ENCODE data around the gene FHIT.

The FHIT gene

DNA sequence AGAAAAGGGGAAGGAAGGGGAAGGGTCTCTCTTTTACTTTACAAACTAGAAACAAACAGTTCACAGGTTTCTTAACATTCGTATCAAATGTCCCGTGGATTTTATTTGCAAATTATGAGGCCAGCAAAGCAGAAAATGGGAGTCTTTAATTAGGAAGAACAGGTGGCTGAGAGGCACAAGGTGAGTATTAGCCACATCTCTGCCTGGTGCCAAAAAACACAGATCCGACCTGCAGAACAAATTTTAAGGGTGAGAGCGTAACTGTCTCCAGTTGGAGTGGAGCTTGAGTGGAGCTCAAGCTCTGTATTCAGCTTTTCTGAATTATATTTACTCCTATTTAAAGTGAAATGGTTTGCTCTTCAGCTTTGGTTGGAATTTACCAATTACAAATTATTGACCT is 1004.9 kb downstream of the FHIT start:
- DNase-seq, result no peak

DNA sequence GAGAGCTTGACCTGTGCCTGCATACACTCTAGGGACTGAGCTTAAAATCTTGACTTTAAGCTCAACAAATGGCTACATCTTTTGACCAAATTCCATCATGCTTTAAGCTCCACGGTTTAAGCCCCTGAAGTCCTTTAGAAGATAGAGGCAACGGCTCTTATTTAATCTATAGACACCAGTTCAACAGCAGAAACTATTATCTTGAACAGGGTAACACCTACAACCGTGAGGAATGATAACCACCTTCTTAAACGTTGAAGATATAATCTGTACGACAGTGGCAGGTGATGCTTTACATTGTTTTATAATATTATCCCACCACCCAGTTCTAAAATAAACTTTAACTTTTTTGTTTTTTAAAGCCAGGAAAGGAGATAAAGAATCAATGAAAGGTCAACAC is 1007.8 kb downstream of the FHIT start:
- DNase-seq, result no peak

DNA sequence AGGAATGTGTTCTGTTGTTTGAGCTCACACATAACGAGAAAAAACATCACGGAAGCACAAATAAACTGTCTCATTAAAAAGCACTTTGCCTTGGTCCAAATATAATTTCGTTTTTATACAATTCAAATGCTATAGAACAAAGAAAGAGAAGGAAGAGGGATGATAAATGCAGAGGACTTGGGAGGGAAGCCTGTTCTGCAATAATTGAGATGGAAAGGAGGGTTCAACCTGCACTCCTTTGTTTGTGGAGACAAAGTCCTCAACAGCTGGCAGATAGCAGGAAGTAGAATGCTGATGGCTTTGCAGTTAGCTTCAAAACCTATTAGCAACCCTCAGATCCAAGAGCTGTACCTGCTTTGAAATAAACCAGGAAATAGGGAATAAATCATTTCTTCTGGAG is 1010.8 kb downstream of the FHIT start:
- DNase-seq, result no peak

DNA sequence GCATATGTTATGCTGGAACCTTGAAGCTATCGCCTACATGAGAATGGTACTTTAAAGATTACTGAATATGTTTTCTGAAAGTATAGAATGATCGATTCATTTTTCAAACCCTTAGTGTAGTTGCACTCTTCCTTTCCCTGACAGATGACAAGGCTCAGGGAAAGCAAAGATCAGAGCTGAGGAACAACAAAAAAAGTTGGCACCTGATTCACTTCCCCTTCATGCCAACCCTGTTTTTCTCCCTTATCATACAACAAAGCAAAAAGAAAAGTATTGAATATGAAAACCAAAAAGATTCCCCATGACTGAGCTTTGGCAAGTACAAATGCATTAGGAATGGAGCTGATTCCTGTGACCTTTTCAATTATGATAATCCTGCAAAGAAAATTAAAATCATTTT is 1012.7 kb downstream of the FHIT start:
- DNase-seq, result no peak

DNA sequence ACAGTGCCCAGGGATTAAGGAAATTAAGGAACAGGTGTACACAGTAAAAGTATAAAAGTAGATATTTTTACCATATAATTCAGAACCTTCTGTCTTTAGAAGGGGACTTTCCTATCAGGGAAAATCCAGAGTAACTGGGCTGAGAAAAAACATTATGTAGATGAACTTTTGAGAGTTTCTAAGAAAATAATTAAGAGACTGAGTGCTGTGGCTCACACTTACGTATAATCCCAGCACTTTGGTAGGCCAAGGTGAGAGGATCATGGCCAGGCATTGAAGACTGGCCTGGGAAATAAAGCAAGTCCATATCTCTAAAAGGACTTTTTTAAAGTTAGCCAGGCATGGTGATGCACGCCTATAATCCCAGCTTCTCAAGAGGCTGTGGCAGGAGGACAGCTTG is 1021.8 kb downstream of the FHIT start:
- no peak for DNase-seq

DNA sequence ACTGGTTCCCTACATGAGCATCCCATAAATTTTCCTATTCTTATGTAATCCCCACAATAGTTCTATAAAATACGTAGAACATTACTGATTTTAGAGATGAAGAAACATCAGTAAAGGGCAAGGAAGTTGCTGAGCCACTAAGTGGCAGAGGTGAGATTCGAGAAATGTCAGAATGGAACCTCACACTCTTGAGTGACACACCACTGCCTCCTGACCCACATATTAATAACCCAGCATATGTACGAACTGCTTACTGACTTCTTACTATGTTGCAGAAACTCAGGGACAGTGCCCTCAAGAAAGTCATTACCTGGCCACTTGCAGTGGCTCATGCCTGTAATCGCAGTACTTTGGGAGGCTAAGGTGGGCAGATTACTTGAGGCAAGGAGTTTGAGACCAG is 1022.4 kb downstream of the FHIT start:
- DNase-seq, result no peak

DNA sequence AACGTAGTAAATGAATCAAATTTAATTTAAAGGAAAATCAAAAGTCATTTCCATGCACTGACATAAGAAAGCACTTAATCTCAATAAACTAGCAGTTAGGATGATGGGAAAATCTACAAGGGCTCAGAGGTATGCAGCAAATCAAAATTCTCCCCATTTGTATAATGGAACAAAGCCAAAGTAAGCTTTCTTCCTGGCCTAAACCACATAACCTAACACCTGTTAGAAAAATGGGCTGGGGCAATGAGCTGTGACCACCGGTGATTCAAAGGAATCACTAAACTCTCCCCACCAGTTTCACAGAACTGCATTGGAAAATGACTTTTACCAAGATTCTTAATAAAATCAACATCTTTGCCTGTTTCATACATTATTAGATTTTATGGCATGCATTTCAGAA is 1024.3 kb downstream of the FHIT start:
- no peak for DNase-seq

DNA sequence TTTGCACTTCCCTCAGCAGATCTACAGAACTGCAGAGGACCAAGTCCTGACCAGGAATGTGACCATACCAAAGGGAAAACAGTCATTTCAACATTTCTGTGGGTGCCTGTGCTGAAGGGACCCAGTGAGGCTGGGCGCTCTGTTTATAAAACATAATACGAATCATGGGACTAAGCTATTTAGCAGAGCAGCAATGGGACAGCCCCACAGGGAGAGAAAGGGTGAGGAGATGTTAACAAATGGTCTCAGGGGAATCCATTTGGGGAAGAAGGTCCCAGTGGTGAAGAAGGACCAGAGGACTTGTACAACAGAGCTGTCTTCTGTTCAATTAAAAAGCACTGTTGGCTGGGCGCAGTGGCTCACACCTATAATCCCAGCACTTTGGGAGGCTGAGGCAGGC is 1025.4 kb downstream of the FHIT start:
- no peak for DNase-seq

DNA sequence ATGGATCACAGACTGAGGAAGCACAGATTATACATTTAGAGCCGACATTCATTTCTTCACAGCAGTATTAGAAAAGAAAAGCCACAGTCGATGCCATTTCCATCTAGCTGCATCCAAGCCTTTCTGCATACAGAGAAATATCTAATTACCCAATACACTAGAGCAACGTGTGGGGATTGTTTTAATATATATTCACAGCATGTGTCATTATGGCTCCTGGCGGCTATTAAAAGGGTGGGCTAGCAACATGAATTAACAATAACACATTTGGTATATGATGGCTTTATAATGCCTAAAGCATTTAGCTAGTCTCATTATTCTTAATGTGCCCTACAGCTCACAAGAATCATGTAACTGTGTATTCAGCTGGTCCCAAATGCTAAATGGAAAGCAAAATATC is 1030.5 kb downstream of the FHIT start:
- no peak for DNase-seq

DNA sequence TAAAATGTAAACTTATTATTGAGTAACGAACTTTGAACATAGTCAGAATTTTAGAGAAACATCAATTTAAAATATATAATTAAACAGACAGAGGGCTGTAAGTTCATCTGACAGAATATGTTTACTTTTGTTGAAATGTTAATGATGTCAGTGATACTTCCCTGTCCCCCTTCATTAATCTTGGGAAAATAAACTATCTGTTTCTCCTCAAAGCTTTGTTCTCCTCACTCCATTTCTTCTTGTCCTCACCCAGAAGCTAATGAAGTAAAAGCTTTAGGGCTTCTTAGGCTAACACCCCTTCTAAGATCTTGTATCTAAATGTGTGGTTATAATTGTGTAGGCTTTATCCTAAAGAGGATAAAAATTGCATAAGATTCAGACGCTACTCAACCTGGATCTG is 1031.8 kb downstream of the FHIT start:
- DNase-seq, result no peak

DNA sequence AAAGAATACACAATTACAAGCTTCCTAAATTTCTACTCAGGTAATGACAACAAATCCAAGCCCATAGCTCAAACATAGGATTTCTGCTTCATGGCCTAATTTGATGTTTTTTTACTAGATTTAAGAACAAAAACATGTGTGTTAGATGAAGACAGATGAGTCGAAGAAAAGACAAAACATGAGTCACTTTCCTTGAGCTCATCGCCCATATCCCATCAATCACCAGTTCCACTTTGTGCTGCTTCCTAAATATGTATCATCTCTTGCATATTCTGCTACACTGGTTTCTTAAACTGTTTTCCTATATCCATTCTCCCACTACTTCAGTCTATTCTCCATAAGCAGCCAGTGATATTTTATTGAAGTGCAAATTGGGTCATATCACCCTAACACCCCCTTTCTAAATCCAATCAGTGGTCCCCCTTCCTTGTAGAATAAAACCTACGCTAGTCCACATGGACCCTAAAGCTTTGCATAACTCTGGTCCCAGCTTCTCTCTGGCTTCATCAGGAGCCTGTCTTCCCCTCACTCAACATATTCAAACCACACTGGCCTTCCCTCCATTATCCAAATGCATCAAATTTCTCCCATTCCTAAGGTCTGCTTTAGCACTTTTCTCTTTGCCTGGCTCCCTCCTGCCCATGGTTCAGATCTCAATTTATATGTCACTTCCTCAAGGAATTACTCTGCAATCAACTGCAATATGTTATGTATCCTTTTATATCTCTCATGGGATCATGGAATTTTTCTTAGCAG is 1033.9 kb downstream of the FHIT start:
- no peak for DNase-seq

GRCh38 chr3:60216462-60217075 is 1034.7 kb downstream of the FHIT start:
- no peak for DNase-seq

DNA sequence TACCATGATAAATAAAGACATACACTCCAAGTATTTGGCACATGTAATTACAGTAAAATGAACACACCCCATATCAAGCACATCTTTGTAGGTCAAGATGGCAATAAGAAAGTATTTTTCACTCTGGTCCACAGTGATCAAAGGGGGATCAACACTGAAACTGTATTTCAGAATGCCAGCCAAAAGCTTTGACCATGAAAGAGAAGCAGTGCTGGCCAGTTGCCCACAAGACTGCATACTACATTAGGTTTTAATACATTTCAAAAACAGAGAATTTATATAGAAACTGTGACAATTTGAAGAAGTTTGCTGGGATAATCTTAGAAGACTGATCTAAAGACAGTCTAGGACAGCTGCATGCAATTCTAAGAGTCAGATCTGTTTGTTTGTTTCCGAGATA is 1035.3 kb downstream of the FHIT start:
- DNase-seq, result no peak

DNA sequence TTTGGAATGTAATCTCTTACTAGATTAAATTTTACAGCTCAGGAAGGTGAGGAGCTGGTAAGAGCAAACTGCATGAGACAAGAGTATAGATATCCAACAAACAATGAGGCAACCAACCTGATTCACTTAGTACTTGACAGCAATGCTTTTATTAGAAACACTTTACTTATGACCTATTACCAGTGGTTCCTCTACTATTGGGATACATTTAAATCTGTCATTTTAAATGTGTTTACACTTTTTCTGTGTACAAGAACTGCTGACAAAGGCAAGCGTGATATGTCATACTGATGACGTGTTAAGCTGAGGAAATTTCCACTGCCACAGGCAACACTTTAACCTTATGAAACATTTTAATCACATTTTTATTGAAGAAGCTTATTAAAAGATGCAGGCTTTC is 1043.3 kb downstream of the FHIT start:
- no peak for DNase-seq

- DNase-seq, result no peak
Measured at GRCh38 chr3:60206206-60206605, 1045.0 kb downstream of the FHIT start.

DNA sequence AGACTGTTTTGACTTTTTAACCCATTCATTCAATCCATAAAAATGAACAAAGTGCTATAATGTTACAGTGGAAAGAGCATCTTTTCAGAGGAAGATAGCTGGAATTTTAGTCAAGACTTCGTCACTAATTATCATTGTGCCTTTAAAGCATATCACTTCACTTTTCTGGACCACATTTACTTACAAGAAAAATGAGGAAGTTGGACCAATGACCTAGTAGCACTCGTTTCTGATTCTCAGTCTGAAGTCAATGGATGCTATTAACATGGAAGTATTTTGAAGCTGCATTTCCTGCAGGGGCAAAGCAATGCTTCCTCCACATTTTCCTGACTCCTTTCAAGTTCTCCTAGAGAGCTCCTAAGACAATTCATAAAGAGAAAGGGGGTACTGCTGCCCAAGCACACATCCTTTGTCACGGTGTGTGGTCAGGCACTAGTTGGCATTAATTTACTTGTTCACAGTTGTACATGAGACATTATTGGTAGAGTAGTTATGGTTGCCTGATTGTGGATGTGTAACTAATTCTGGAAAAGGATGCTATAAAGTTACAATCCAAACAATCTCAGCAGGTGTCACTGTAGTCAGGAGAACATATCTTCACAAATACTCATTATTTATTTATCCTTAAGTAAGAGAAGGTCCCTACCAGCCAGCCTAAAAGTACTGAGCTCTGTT is 1049.1 kb downstream of the FHIT start:
- no peak for DNase-seq

GRCh38 chr3:60199306-60199705 is 1051.9 kb downstream of the FHIT start:
- no peak for DNase-seq

GRCh38 chr3:60198179-60198720 is 1053.0 kb downstream of the FHIT start:
- DNase-seq, result no peak

DNA sequence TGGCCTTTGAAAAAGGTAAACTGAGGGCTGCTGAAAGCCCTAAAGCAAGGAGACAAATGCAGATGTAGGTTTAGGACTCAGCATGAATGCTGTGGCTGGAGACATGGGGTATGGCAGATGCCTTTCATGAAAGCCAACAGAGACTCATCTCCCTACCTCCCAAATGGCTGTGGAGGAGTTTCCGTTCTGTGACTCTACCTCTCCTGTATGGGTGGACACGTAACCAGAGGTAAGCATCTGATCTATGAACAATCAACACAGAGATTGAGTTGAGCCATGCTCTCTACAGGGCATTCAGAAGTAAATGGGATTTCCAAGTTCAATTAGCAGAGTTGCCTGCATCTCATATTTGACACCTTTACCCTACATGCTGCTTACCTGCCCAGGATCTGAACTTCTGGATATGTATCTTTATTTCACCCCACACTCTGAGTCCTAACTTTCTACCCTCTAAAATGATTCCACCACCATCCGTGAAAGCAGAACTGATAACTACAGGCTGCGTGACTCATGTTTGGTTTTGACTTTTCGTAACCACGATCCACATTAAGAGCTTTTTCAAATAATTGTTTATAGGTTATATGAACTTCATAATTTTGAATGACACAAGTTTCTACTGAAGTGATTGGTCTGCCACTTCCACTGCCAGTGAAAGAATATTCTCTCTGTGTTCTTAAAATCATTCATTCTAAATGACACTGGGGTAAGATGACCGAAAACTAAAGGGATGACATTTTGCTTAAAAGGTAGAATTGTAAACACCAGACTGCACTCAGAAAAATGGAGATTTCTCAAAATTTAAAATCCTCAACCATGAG is 1058.7 kb downstream of the FHIT start:
- DNase-seq, result no peak

DNA sequence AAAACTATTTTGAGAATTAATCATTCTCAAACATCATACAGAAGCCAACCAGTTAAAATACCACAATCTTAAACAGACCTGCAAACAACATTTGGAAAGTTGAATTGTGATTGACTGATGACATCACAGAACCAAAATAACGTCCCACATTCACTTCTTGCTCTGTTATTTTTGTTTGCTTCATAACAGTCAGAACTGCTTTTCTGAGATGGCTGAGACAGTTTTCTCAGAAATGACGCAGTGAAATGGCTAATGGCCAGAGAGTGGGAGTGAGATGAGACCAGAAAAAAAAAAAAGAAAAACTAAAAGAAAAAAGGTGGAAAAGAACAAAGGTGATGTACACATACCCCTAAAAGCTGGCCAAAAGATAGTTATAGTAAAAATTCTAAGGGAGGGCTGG is 1061.2 kb downstream of the FHIT start:
- DNase-seq, result no peak

DNA sequence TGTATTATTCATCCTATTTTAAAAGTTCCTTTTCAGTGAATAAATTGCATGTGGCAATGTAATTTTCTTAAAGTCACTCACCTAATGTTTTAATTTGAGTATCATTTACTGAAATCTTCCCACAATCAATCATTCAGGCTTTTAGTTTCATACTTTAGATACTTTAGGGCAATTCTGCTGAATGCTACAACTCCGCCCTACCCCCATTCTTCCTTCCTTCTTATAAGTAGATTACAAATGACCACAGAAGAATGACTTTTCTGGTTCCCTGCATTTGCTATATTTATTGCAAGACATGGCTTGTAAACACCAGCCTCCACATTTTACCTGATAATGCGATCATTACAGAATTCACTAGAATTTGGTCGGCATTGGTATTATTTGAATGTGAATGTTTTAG is 1061.9 kb downstream of the FHIT start:
- DNase-seq, result no peak

DNA sequence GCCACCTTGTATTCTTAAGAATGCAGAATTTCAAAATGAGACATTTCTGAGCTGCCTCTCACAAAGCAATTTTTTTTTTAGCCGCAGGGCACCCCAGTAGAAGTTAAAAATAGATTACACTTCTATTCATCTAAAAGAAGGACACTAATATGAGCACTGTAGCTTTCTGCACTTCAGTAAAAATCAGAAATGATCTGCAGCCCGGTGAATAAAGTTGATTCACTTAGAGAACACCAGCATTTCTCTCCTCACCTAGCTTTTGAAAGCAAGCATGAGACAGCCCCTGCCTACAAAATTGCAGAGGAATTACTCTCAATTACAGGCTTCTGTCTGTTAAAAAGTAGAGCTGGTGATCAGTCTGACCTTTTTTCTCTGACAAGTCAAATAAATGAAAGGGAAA is 1062.4 kb downstream of the FHIT start:
- no peak for DNase-seq

DNA sequence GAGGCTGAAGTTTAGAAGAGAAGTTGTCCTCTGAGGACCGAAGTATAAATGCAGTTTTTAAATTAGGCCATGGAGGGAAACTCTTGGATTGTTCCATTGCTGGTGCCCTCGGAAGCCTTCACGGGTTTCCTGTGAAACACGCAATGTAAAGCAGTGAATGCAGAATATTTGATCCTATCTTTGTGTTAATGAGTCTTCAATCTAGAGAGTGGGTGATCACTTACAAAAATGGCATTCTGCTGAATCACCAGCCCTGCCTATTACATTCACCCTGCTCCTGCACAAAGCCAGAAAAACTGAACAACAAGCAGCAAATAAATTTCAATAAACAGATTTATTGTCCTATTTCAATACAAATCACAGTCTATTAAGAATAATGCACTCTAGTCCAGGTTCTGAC is 1063.9 kb downstream of the FHIT start:
- DNase-seq, result no peak

Measured in hematopoietic multipotent progenitor cell treated with erythropoietin and hydrocortisone succinate and interleukin-3 and kit ligand, for 8 days (in vitro differentiated cells).